MM.1S (cell line): ENCODE results near the gene TM4SF20.

Experiments used
- DNase-seq: peaks from one replicate; pipeline ENCODE4 v3.0.0-alpha.2; 2015
- H2AFZ ChIP-seq: fragments of 300-600 bp; sonication (generic); 2 replicates; pipeline ENCODE4 v1.6.0; 2016; ENCODE audit warnings: antibody characterized with exemption, low read length
- H3F3A ChIP-seq: fragments of 300-600 bp; sonication (generic); 2 replicates; pipeline ENCODE4 v1.6.1; 2016; ENCODE audit warnings: mild to moderate bottlenecking, antibody characterized with exemption, low read length, moderate library complexity, mixed read lengths; ENCODE audit not compliant: insufficient read depth
- H3K27ac ChIP-seq: fragments of 300-600 bp; sonication (generic); 2 replicates; pipeline ENCODE4 v1.5.1; 2016; ENCODE audit warnings: mild to moderate bottlenecking, low read length
- H3K27me3 ChIP-seq: fragments of 300-600 bp; sonication (generic); replicated peaks from 2 replicates; pipeline ENCODE4 v1.6.0; 2016; ENCODE audit warnings: low read length; ENCODE audit not compliant: insufficient read depth
- H3K36me3 ChIP-seq: fragments of 300-600 bp; sonication (generic); replicated peaks from 2 replicates; pipeline ENCODE4 v1.6.1; 2016; ENCODE audit warnings: mild to moderate bottlenecking, low read length, mixed read lengths; ENCODE audit not compliant: insufficient read depth
- H3K4me1 ChIP-seq: fragments of 300-600 bp; sonication (generic); 2 replicates; pipeline ENCODE4 v1.6.1; 2016; ENCODE audit warnings: low read length, mixed read lengths
- H3K4me2 ChIP-seq: fragments of 300-600 bp; sonication (generic); 2 replicates; pipeline ENCODE4 v1.6.0; 2016; ENCODE audit warnings: low read depth, low read length
- H3K4me3 ChIP-seq: fragments of 300-600 bp; sonication (generic); 2 replicates; pipeline ENCODE4 v1.5.1; 2016; ENCODE audit warnings: low read length, mixed read lengths
- H3K79me2 ChIP-seq: fragments of 300-600 bp; sonication (generic); 2 replicates; pipeline ENCODE4 v1.6.1; 2016; ENCODE audit warnings: mixed run types, low read length, mixed read lengths
- H3K9ac ChIP-seq: fragments of 300-600 bp; sonication (generic); 2 replicates; pipeline ENCODE4 v1.6.1; 2016; ENCODE audit warnings: low read length, mixed read lengths
- H3K9me2 ChIP-seq: fragments of 300-600 bp; sonication (generic); replicated peaks from 2 replicates; pipeline ENCODE4 v1.6.1; 2016; ENCODE audit warnings: mild to moderate bottlenecking, low read length, mixed read lengths; ENCODE audit not compliant: insufficient read depth
- H3K9me3 ChIP-seq: fragments of 300-600 bp; sonication (generic); replicated peaks from 2 replicates; pipeline ENCODE4 v1.6.1; 2016; ENCODE audit warnings: mild to moderate bottlenecking, low read length, mixed read lengths; ENCODE audit not compliant: insufficient read depth
- H4K20me1 ChIP-seq: fragments of 300-600 bp; sonication (generic); 2 replicates; pipeline ENCODE4 v1.6.1; 2016; ENCODE audit warnings: mild to moderate bottlenecking, low read length, moderate library complexity, mixed read lengths; ENCODE audit not compliant: insufficient read depth
- EZH2 ChIP-seq: fragments of 300-600 bp; sonication (generic); optimal IDR thresholded peaks from 2 replicates; pipeline ENCODE3; 2017; ENCODE audit warnings: low read depth, mild to moderate bottlenecking, antibody characterized with exemption, low read length, mixed read lengths
- EZH2phosphoT487 ChIP-seq: fragments of 300-600 bp; sonication (generic); IDR thresholded peaks from 2 replicates; pipeline ENCODE4 v1.6.1; 2018; ENCODE audit warnings: antibody characterized with exemption, low read length
- TF ChIP-seq, protein P1 (sequence below): fragments of 300-600 bp; sonication (generic); IDR thresholded peaks from 2 replicates; pipeline ENCODE4 v1.5.1; 2016; ENCODE audit warnings: antibody characterized with exemption, low read length, mixed read lengths

The TM4SF20 gene

GRCh38 chr2:227398684-227399670, 19.9 kb upstream of the TM4SF20 start:
- Histone ChIP-seq H3F3A (no peaks in the 10 kb centered on the region), H3K9me3 (no peaks in the 10 kb centered on the region), H3K4me1 (peaks cover 9% of the 10 kb centered on the region; the same call in 1 of the 2 replicates), H3K4me2 (no peak overlapping the region), H3K27me3 (no peaks in the 10 kb centered on the region), H3K9me2 (no peaks in the 10 kb centered on the region), H3K79me2 (no peaks in the 10 kb centered on the region), H3K4me3 (no peak overlapping the region), H3K27ac (no peak overlapping the region), H3K36me3 (no peaks in the 10 kb centered on the region), H2AFZ (no peak overlapping the region), H4K20me1 (no peaks in the 10 kb centered on the region), H3K9ac (no peak overlapping the region)
- DNase-seq: no peak
- TF ChIP-seq, protein P1, sequence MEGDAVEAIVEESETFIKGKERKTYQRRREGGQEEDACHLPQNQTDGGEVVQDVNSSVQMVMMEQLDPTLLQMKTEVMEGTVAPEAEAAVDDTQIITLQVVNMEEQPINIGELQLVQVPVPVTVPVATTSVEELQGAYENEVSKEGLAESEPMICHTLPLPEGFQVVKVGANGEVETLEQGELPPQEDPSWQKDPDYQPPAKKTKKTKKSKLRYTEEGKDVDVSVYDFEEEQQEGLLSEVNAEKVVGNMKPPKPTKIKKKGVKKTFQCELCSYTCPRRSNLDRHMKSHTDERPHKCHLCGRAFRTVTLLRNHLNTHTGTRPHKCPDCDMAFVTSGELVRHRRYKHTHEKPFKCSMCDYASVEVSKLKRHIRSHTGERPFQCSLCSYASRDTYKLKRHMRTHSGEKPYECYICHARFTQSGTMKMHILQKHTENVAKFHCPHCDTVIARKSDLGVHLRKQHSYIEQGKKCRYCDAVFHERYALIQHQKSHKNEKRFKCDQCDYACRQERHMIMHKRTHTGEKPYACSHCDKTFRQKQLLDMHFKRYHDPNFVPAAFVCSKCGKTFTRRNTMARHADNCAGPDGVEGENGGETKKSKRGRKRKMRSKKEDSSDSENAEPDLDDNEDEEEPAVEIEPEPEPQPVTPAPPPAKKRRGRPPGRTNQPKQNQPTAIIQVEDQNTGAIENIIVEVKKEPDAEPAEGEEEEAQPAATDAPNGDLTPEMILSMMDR: no peak
- no peak for TF ChIP-seq EZH2phosphoT487
- no peak for TF ChIP-seq EZH2

DNA sequence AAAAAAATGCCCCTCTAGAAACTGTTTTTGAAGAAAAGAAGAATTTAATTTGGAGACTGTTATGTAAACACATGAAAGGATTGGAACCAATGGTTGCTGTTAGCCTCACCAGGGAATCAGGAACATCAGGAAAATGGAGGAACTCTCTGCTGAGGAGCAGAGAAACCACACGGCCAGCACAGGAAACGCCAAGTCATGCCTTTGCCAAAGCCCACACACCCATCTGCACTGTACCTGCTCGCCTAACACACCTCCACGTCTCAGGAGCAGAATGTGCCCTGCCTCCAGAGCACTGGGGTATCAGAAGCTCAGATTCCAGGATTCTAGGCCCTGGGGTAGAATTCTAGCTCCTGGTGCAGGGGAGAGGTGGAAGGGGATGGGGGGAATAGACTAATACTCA, 18.5 kb upstream of the TM4SF20 start:
- Histone ChIP-seq H3K36me3 (no peaks in the 10 kb centered on the region), H3F3A (no peaks in the 10 kb centered on the region), H3K9me2 (no peaks in the 10 kb centered on the region), H3K9me3 (no peaks in the 10 kb centered on the region), H3K4me2 (no peak overlapping the region), H3K9ac (no peak overlapping the region), H3K27ac (no peak overlapping the region), H2AFZ (no peak overlapping the region), H4K20me1 (no peaks in the 10 kb centered on the region), H3K27me3 (no peaks in the 10 kb centered on the region), H3K79me2 (no peaks in the 10 kb centered on the region), H3K4me1 (peaks cover 9% of the 10 kb centered on the region; the same call in 1 of the 2 replicates), H3K4me3 (no peak overlapping the region)
- TF ChIP-seq EZH2: no peak
- TF ChIP-seq, protein P1: no peak
- TF ChIP-seq EZH2phosphoT487: no peak
- DNase-seq: no peak

GRCh38 chr2:227395556-227395955, 16.4 kb upstream of the TM4SF20 start:
- Histone ChIP-seq H3K79me2 (no peaks in the 10 kb centered on the region), H3K4me3 (no peak overlapping the region), H3K4me1 (peaks cover 9% of the 10 kb centered on the region; the same call in 1 of the 2 replicates), H3K4me2 (no peak overlapping the region), H3F3A (no peaks in the 10 kb centered on the region), H3K9me3 (no peaks in the 10 kb centered on the region), H3K27me3 (no peaks in the 10 kb centered on the region), H3K9me2 (no peaks in the 10 kb centered on the region), H2AFZ (no peak overlapping the region), H3K9ac (no peak overlapping the region), H3K27ac (no peak overlapping the region), H3K36me3 (no peaks in the 10 kb centered on the region), H4K20me1 (no peaks in the 10 kb centered on the region)
- no peak for DNase-seq
- TF ChIP-seq EZH2phosphoT487 (no peak), EZH2 (no peak)
- TF ChIP-seq, protein P1: no peak
